ENCODE data around the gene TTC8. TPM values are rescaled to one million over a fixed set of nuclear protein-coding genes. Genes with fewer than 3 reads are reported as not detected.

TTC8 gene
- total RNA-seq, 1 donor = 32.8 TPM

GRCh38 chr14:88877192-88877591, 52.7 kb downstream of the TTC8 start:
- DNase-seq (ENCODE audit: low read depth) = no peak
- no peak overlapping the region for H3K4me3 ChIP-seq (ENCODE audit: low read depth, low read length)
- TF ChIP-seq CTCF (IDR thresholded peaks at IDR 0.05; ENCODE audit: insufficient read depth, low read length) = no peak

- H3K4me3 ChIP-seq (ENCODE audit: low read depth, low read length) = no peak overlapping the region
- DNase-seq (ENCODE audit: low read depth) = peak; percentile 68
- TF ChIP-seq CTCF (IDR thresholded peaks at IDR 0.05; ENCODE audit: insufficient read depth, low read length) = no peak
These were observed 54.6 kb downstream of the TTC8 start for GRCh38 chr14:88879022-88879421.

- no peak for TF ChIP-seq CTCF (IDR thresholded peaks at IDR 0.05; ENCODE audit: insufficient read depth, low read length)
- H3K4me3 ChIP-seq (ENCODE audit: low read depth, low read length) = no peak overlapping the region
- DNase-seq (ENCODE audit: low read depth) = no peak
These were observed 57.8 kb downstream of the TTC8 start for GRCh38 chr14:88882236-88882635.

GRCh38 chr14:88895116-88895515, 70.7 kb downstream of the TTC8 start:
- no peak overlapping the region for H3K4me3 ChIP-seq (ENCODE audit: low read depth, low read length)
- no peak for TF ChIP-seq CTCF (IDR thresholded peaks at IDR 0.05; ENCODE audit: insufficient read depth, low read length)
- peak; percentile 10 for DNase-seq (ENCODE audit: low read depth)

GRCh38 chr14:88901189-88901588, 76.7 kb downstream of the TTC8 start:
- no peak for TF ChIP-seq CTCF (IDR thresholded peaks at IDR 0.05; ENCODE audit: insufficient read depth, low read length)
- no peak for DNase-seq (ENCODE audit: low read depth)
- no peak overlapping the region for H3K4me3 ChIP-seq (ENCODE audit: low read depth, low read length)

GRCh38 chr14:88901991-88902390, 77.5 kb downstream of the TTC8 start:
- TF ChIP-seq CTCF (IDR thresholded peaks at IDR 0.05; ENCODE audit: insufficient read depth, low read length) = no peak
- DNase-seq (ENCODE audit: low read depth) = no peak
- H3K4me3 ChIP-seq (ENCODE audit: low read depth, low read length) = no peak overlapping the region

GRCh38 chr14:88902850-88903249, 78.4 kb downstream of the TTC8 start:
- no peak overlapping the region for H3K4me3 ChIP-seq (ENCODE audit: low read depth, low read length)
- TF ChIP-seq CTCF (IDR thresholded peaks at IDR 0.05; ENCODE audit: insufficient read depth, low read length) = no peak
- no peak for DNase-seq (ENCODE audit: low read depth)
